GM19463 (cell line): ENCODE measurements around the gene HIF1AN.
"Not testable (repeated sequence)": the region's sequence is repeated elsewhere in the genome, so short reads cannot be mapped to it uniquely, and the experiment has no call there.

Experiments
- ATAC-seq: cut with Tn5 transposase; IDR thresholded peaks from one replicate; pipeline ENCODE4 v1.9.1; 2021; ENCODE audit warnings: mild to moderate bottlenecking, moderate library complexity; ENCODE audit not compliant: unreplicated experiment

Gene HIF1AN

GRCh38 chr10:100565206-100565985 lies 29.7 kb downstream of the HIF1AN start:
- ATAC-seq, result no peak

DNA sequence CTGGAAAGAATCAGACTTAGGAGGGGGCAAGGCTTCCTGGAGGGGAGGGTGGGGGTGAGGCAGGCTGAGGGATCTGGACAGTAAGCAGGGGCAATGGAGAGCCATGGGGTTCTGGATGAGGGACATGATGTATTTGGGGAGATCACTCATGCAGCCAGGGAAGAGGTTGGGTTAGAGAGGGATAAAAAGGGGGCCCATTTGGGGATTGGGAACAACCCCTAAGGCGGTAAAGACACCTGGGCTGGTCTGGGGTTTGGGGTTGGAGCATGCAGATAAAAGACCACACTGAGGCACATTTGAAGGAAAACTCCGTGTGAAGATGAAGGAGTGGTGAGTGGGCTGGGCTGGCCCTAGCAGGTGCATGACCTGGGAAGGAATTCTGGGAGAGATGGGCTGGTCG lies 30.8 kb downstream of the HIF1AN start:
- no peak for ATAC-seq

GRCh38 chr10:100567249-100567648 lies 31.5 kb downstream of the HIF1AN start:
- no peak for ATAC-seq

DNA sequence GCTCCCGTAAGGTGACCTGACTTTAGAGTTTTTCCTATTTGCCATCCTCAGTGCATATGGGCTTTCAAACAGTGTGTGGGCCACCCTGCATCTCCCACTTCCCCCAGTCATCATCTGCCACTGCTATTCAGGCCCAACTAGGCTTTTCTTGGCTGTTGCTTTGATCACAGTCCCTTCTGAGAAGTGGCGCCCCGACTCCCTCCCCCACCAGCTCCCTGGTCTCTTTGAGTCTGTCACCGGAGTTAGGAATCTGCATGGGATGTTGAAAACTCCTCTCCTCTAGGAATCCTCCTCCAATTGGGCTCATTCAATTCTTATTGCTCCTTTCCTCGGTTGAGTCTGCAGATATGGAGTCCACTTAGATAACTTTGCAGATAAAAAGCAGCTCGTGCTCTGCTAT lies 32.1 kb downstream of the HIF1AN start:
- no peak for ATAC-seq

DNA sequence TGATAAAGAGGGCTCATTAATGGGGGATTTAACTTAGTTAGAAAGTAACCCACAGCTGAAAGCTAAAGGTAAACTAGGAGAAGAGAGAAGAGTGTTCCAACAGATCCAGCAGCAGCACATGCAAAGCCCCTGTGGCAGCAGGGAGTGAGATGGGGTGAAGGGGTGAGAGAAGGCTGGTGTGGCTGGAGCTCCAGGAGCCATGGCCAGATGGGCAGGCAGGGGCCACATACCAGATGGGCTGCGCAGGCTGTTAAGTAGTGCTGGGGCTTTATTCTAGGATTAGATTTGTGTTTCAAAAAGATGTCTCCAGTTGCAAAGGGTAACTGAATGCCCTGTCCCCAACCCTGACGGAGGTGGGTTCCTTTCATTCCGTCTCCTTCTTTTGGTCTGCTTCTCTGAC lies 33.2 kb downstream of the HIF1AN start:
- ATAC-seq, result no peak

- ATAC-seq, result no peak
Measured at GRCh38 chr10:100569687-100570481, 34.1 kb downstream of the HIF1AN start.

- no peak for ATAC-seq
Measured at GRCh38 chr10:100570506-100570905, 34.8 kb downstream of the HIF1AN start.

- no peak for ATAC-seq
Measured at GRCh38 chr10:100571084-100571856, 35.5 kb downstream of the HIF1AN start.

GRCh38 chr10:100575146-100575545 lies 39.4 kb downstream of the HIF1AN start:
- not testable (repeated sequence) for ATAC-seq

DNA sequence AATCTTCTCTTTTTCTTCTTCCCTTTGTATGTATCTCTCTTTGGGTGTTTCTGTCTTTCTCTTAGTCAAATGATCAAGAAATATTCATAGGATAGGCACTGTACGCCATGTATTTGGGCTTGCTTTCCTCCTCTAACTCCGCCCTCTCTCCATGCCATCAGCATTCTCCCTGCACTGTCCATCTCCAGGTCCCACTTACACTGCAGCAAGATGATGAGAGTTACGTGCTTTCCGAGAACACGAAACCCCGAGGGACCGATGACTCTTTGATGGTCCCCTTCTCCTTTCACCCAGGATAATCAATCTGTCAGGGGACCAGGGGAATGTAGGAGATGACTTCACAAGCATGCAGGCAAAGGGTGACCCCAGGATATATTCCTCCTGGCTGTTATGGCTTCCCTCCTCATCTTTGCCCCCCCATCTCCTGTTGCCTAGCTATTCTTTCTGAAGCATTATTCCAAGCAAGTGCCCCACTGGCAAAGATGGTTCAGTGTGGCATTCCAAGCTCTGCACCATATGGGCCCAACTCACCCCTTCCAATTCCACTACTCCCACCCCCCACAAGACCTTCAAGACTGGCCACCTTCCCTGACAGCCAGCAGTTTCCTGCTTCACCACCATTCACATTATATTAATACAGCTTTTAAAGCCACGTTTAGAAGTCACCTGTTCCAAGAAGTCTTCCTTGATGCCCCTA lies 40.0 kb downstream of the HIF1AN start:
- no peak for ATAC-seq

GRCh38 chr10:100576282-100576635 lies 40.5 kb downstream of the HIF1AN start:
- ATAC-seq, result no peak

- ATAC-seq, result no peak
Measured at GRCh38 chr10:100579261-100580090, 43.7 kb downstream of the HIF1AN start.

DNA sequence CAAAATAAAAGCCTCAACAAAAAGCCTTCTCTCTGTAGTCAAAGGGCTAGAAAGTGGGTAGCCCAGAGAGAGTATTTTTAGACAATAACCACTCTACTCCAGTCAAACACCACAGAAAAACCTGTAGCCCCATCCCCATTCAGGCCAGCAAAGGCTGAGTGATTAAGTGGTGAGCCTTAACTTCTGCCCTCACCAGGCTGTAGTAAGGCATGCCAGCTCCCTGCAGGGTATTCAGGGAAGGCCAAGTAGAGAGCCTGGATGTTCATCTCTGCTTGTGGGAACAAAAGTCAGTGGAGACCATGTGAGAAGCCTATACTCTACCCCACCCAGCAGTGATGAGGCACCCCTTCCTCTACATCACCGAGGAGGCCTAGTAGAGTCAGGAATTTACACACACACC lies 51.2 kb downstream of the HIF1AN start:
- no peak for ATAC-seq

- ATAC-seq, result no peak
Measured at GRCh38 chr10:100598166-100598565, 62.4 kb downstream of the HIF1AN start.

DNA sequence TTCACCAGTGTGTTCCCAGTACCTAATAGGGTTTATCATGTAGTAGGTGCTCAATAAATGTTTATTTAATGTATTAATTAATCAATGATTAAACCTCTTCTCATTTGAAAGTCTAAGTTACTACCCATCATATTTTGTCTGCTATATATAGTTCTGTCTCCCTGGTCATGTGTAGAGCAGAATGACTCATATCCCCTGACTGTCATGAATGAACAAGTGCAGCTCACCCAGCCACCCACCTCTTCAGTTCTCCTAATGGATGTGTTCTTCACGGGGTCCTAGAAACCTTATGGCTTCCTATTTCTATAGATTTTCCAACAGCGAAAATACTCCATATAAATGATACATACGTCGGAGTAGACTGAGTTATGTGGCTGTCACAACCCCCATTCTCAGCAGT lies 64.5 kb downstream of the HIF1AN start:
- no peak for ATAC-seq

GRCh38 chr10:100607439-100607838 lies 71.7 kb downstream of the HIF1AN start:
- no peak for ATAC-seq
